IMR-90 (cell line): ENCODE data around the gene LCK. TPM values are rescaled to one million over a fixed set of nuclear protein-coding genes. Genes with fewer than 3 reads are reported as not detected.

ENCODE experiments used
- ATAC-seq: fragments of 200-7000 bp; cut with Tn5 transposase; 2 replicates; pipeline ENCODE4 v1.9.1; 2020; ENCODE audit warnings: low read depth, mild to moderate bottlenecking, moderate library complexity
- BruUV-seq: library from RNA; stranded (reverse); fragments of 400-500 nt; replicated peaks from 2 replicates; lab custom pipeline; 2021; lab: Mats Ljungman, UMichigan
- CTCF ChIA-PET: fragments of 300-600 bp; formaldehyde crosslinking; extraction: SDS; loops from one replicate; lab custom pipeline; 2021; ENCODE audit warnings: antibody characterized with exemption; lab: Yijun Ruan, JAX
- POLR2A ChIA-PET: fragments of 300-600 bp; sonication (Branson Sonifier 250); formaldehyde crosslinking; loops from one replicate; lab custom pipeline; 2022; ENCODE audit warnings: antibody characterized with exemption; ENCODE audit not compliant: unreplicated experiment; lab: Charles Lee
- DNase-seq: peaks from one replicate; pipeline ENCODE4 v3.0.0; 2013
- H2AFZ ChIP-seq: replicated peaks from 2 replicates; pipeline ENCODE3; 2013; ENCODE audit warnings: low read length, mild to moderate bottlenecking; ENCODE audit not compliant: poor library complexity
- H2AK5ac ChIP-seq: 2 replicates; pipeline ENCODE4 v1.6.1; 2013; ENCODE audit warnings: low read depth, low read length, inconsistent platforms
- H2AK9ac ChIP-seq: replicated peaks from 2 replicates; pipeline ENCODE3; 2013; ENCODE audit warnings: mild to moderate bottlenecking, low read depth, low read length, moderate library complexity; ENCODE audit not compliant: poor library complexity
- H2BK120ac ChIP-seq: 2 replicates; pipeline ENCODE4 v1.6.1; 2013; ENCODE audit warnings: low read depth, low read length, inconsistent platforms
- H2BK15ac ChIP-seq: 3 replicates; pipeline ENCODE4 v1.6.1; 2013; ENCODE audit warnings: low read depth, low read length, inconsistent platforms
- H2BK20ac ChIP-seq: 2 replicates; pipeline ENCODE4 v1.6.1; 2013; ENCODE audit warnings: low read depth, mild to moderate bottlenecking, inconsistent platforms, low read length, moderate library complexity
- H2BK5ac ChIP-seq: 2 replicates; pipeline ENCODE4 v1.6.1; 2013; ENCODE audit warnings: mild to moderate bottlenecking, low read depth, low read length, inconsistent platforms; ENCODE audit not compliant: poor library complexity, severe bottlenecking
- H3K14ac ChIP-seq: replicated peaks from 2 replicates; pipeline ENCODE4 v1.6.1; 2013; ENCODE audit warnings: low read depth, low read length, inconsistent platforms
- H3K18ac ChIP-seq: 2 replicates; pipeline ENCODE4 v1.6.1; 2013; ENCODE audit warnings: low read depth, low read length, control low read depth
- H3K23ac ChIP-seq: 2 replicates; pipeline ENCODE4 v1.6.1; 2013; ENCODE audit warnings: low read depth, low read length, inconsistent platforms
- H3K27ac ChIP-seq: 2 replicates; pipeline ENCODE4 v1.5.1; 2013; ENCODE audit warnings: mild to moderate bottlenecking, control low read depth, low read length; ENCODE audit not compliant: insufficient read depth
- H3K27me3 ChIP-seq: 2 replicates; pipeline ENCODE4 v1.6.1; 2013; ENCODE audit warnings: low read length; ENCODE audit not compliant: control insufficient read depth, insufficient read depth
- H3K36me3 ChIP-seq: 2 replicates; pipeline ENCODE4 v1.6.1; 2013; ENCODE audit warnings: low read length, mixed read lengths; ENCODE audit not compliant: control insufficient read depth, insufficient read depth
- H3K4ac ChIP-seq: 2 replicates; pipeline ENCODE4 v1.6.1; 2013; ENCODE audit warnings: low read depth, low read length, inconsistent platforms
- H3K4me1 ChIP-seq: 2 replicates; pipeline ENCODE4 v1.6.1; 2013; ENCODE audit warnings: low read length, mixed read lengths; ENCODE audit not compliant: control insufficient read depth, insufficient read depth
- H3K4me2 ChIP-seq: 2 replicates; pipeline ENCODE4 v1.6.1; 2013; ENCODE audit warnings: low read depth, mild to moderate bottlenecking, control low read depth, low read length, moderate library complexity
- H3K4me3 ChIP-seq: 2 replicates; pipeline ENCODE4 v1.5.1; 2013; ENCODE audit warnings: low read depth, mild to moderate bottlenecking, control low read depth, low read length, moderate library complexity; ENCODE audit not compliant: insufficient read depth
- H3K56ac ChIP-seq: 2 replicates; pipeline ENCODE4 v1.6.1; 2013; ENCODE audit warnings: low read length, inconsistent platforms; ENCODE audit not compliant: insufficient read depth; ENCODE audit errors: extremely low read depth
- H3K79me1 ChIP-seq, 2 experiments: 2 replicates each; pipeline ENCODE4 v1.6.1; 2013; ENCODE audit warnings: low read length in 2 of 2, inconsistent platforms in 1 of 2, low read depth in 1 of 2
- H3K9ac ChIP-seq: 2 replicates; pipeline ENCODE4 v1.6.1; 2013; ENCODE audit warnings: low read depth, low read length, control low read depth
- H3K9me1 ChIP-seq: 2 replicates; pipeline ENCODE4 v1.6.1; 2013; ENCODE audit warnings: low read length, inconsistent platforms; ENCODE audit not compliant: insufficient read depth
- H3K9me3 ChIP-seq: 2 replicates; pipeline ENCODE4 v1.6.1; 2013; ENCODE audit warnings: low read length; ENCODE audit not compliant: control insufficient read depth, insufficient read depth
- H4K20me1 ChIP-seq: 2 replicates; pipeline ENCODE4 v1.6.1; 2013; ENCODE audit warnings: low read length, inconsistent platforms; ENCODE audit not compliant: insufficient read depth
- H4K5ac ChIP-seq: 2 replicates; pipeline ENCODE4 v1.6.1; 2013; ENCODE audit warnings: mild to moderate bottlenecking, low read depth, low read length, control low read depth
- H4K8ac ChIP-seq, 2 experiments: 2 replicates each; pipeline ENCODE4 v1.6.1; 2013; ENCODE audit warnings: low read depth in 2 of 2, low read length in 2 of 2, control low read depth in 1 of 2, inconsistent platforms in 1 of 2
- H4K91ac ChIP-seq: 2 replicates; pipeline ENCODE4 v1.6.1; 2013; ENCODE audit warnings: low read depth, low read length, inconsistent platforms; ENCODE audit not compliant: insufficient read depth
- BHLHE40 ChIP-seq: fragments of 150-350 bp; IDR thresholded peaks from 2 replicates; pipeline ENCODE4 v1.6.1; 2016; ENCODE audit warnings: mild to moderate bottlenecking, low read depth, low read length
- CEBPB ChIP-seq: IDR thresholded peaks from 2 replicates; pipeline ENCODE4 v1.6.1; 2012; ENCODE audit warnings: low read depth, low read length, improper control_type of control experiment
- MAFK ChIP-seq: IDR thresholded peaks from 2 replicates; pipeline ENCODE4 v1.6.1; 2012; ENCODE audit warnings: low read depth, low read length, improper control_type of control experiment
- MAZ ChIP-seq: IDR thresholded peaks from 2 replicates; pipeline ENCODE4 v1.6.1; 2012; ENCODE audit warnings: low read depth, mild to moderate bottlenecking, low read length, improper control_type of control experiment, moderate library complexity, borderline replicate concordance
- POLR2A ChIP-seq: IDR thresholded peaks from 2 replicates; pipeline ENCODE4 v1.6.1; 2012; ENCODE audit warnings: mild to moderate bottlenecking, low read depth, low read length
- RCOR1 ChIP-seq: IDR thresholded peaks from 2 replicates; pipeline ENCODE4 v1.6.1; 2012; ENCODE audit warnings: mild to moderate bottlenecking, low read length, improper control_type of control experiment; ENCODE audit not compliant: insufficient replicate concordance
- WGBS, 2 experiments: methylation state at CpG; one replicate each; pipeline versions ENCODE4 v1.1.5 to v1.1.7; 2013; ENCODE audit warnings: missing lambda C conversion rate in 2 of 2; ENCODE audit not compliant: insufficient read length in 1 of 2; ENCODE audit errors: extremely low coverage in 2 of 2; 5-methylcytosine and 5-hydroxymethylcytosine counted together
- dilution Hi-C: fragments of 300-500 bp; cut with HindIII; formaldehyde crosslinking; loops from one replicate; pipeline ENCODE4 v1.14.3; 2018; ENCODE audit warnings: low sequenced_read_pairs; ENCODE audit not compliant: unreplicated experiment
- in situ Hi-C: fragments of 300-500 bp; cut with MboI; formaldehyde crosslinking; loops from 3 replicates; pipeline ENCODE4 v1.14.3; 2019; ENCODE audit warnings: low sequenced_read_pairs, inconsistent platforms, mixed read lengths
- intact Hi-C: fragments of 100-400 bp; cut with micrococcal nuclease; formaldehyde crosslinking; loops from 2 replicates; pipeline ENCODE4 v1.10.0; 2022
- polyA plus RNA-seq, 3 experiments: library from polyadenylated mRNA; depleted of rRNA; stranded (reverse); fragments of >200 nt; gene quantifications; 2 replicates each; pipeline ENCODE4 v1.2.3, GENCODE V29; 2012; ENCODE audit warnings: low replicate concordance in 1 of 3
- total RNA-seq: library from RNA; depleted of rRNA; stranded (reverse); fragments of >200 nt; gene quantifications from 2 replicates; pipeline ENCODE4 v1.2.3, GENCODE V29; 2012
- TF ChIP-seq, protein P1 (sequence below): conservative IDR thresholded peaks from 2 replicates; pipeline ENCODE4 v1.5.1; 2012; ENCODE audit warnings: mild to moderate bottlenecking, low read depth, low read length, improper control_type of control experiment
- TF ChIP-seq, protein P2 (sequence below): fragments of 150-350 bp; IDR thresholded peaks from 2 replicates; pipeline ENCODE4 v1.6.1; 2017; ENCODE audit warnings: mild to moderate bottlenecking, antibody characterized with exemption, low read length, low read depth
- TF ChIP-seq, protein P3 (sequence below): fragments of 150-350 bp; IDR thresholded peaks from 2 replicates; pipeline ENCODE4 v1.6.1; 2016; ENCODE audit warnings: low read depth, mild to moderate bottlenecking, low read length, moderate library complexity, borderline replicate concordance

LCK gene
- total and polyA plus RNA-seq, 2 of the 4 experiments (the other 2 are of a cell fraction), result not detected

DNA sequence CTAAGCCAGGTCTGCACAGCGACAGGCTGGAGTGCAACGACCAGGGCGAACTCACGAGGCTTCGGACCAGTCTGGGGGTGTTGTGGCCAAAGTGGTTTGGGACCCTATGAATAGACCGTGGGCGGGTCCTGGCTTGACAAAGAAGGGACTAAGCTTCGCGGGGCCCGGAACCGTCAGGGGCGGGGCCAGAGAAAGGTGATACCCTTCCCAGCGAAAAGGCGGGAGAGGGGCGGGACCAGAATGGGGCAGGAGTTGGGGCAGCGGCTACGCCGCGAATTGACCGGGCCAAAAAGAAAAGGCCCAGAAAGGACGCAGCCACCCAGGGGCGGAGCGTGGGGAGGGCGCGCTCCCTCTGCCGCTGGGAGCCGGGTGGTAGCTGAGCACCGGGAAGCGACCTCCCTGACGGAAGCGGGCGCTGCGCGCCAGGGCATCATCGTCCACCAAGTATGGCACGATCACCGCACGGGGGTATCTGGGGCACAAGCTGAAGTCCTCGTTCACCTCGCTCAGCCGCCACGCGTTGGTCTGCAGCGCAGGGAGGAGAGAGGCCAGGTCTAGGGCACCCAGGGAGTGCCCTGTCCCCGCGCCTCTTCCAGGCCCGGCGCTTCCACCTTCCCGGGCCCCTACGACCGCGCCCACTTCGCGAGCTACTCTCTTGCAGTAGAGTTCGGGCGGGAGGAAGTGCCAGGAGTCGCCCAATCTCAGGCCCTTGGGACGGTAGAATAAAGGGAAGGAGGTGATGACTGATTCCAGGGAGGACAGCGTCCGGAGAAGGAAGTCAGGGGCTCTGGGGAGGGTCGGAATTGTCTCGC, 10.7 kb upstream of the LCK start:
- ChIA-PET POLR2A (no interaction called here), CTCF (interaction anchor here (0.6 to 1.9 kb wide), 5 partner anchors 8 to 76 kb away, joined by 3 to 6 read pairs (median 5); no protein-coding TSS in a partner anchor)
- H3K9ac ChIP-seq, result peak overlapping the region; percentile 66
- in situ Hi-C loops (no loop called here), dilution Hi-C loops (no loop called here), intact Hi-C loops (loop anchor here (5.0 kb wide), 2 partner anchors 72 to 92 kb away; no protein-coding TSS in a partner anchor)
- H3K9me3 ChIP-seq, result no peaks in the 10 kb centered on the region
- peaks cover 12% of the 10 kb centered on the region for H3K4me1 ChIP-seq
- H3K79me1 ChIP-seq, result peaks cover 0 to 29% of the 10 kb centered on the region in 2 experiments; a peak in 2 of 4 replicates
- H3K4ac ChIP-seq, result peak overlapping the region; percentile 86
- H3K27ac ChIP-seq, result peak overlapping the region; percentile 45
- H3K14ac ChIP-seq, result peak overlapping the region; percentile 84
- peak overlapping the region; percentile 86 for H3K4me2 ChIP-seq
- H2AFZ ChIP-seq, result peak overlapping the region; percentile 89
- no peaks in the 10 kb centered on the region for H3K27me3 ChIP-seq
- H4K20me1 ChIP-seq, result no peaks in the 10 kb centered on the region
- peak overlapping the region; percentile 2; the same call in 1 of the 2 replicates for H3K18ac ChIP-seq
- peak overlapping the region; percentile 83 for H2AK5ac ChIP-seq
- H4K5ac ChIP-seq, result peak overlapping the region; percentile 58
- DNase-seq, result peak; percentile 39
- H3K4me3 ChIP-seq, result peak overlapping the region; percentile 51
- H3K9me1 ChIP-seq, result 0 out of 2 replicates have a peak, but pooled peaks cover 11% of the 10 kb centered on the region
- peak overlapping the region; percentile 72 for H2BK120ac ChIP-seq
- TF ChIP-seq BHLHE40 (no peak), CEBPB (no peak), RCOR1 (no peak), POLR2A (0 out of 2 replicates have a peak, but pooled peaks have one; percentile 14), MAFK (no peak), MAZ (peak; percentile 37; the same call in 1 of the 2 replicates)
- TF ChIP-seq, protein P1, sequence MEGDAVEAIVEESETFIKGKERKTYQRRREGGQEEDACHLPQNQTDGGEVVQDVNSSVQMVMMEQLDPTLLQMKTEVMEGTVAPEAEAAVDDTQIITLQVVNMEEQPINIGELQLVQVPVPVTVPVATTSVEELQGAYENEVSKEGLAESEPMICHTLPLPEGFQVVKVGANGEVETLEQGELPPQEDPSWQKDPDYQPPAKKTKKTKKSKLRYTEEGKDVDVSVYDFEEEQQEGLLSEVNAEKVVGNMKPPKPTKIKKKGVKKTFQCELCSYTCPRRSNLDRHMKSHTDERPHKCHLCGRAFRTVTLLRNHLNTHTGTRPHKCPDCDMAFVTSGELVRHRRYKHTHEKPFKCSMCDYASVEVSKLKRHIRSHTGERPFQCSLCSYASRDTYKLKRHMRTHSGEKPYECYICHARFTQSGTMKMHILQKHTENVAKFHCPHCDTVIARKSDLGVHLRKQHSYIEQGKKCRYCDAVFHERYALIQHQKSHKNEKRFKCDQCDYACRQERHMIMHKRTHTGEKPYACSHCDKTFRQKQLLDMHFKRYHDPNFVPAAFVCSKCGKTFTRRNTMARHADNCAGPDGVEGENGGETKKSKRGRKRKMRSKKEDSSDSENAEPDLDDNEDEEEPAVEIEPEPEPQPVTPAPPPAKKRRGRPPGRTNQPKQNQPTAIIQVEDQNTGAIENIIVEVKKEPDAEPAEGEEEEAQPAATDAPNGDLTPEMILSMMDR, result 0 out of 2 replicates have a peak, but pooled peaks have one; percentile 18
- TF ChIP-seq, protein P2, sequence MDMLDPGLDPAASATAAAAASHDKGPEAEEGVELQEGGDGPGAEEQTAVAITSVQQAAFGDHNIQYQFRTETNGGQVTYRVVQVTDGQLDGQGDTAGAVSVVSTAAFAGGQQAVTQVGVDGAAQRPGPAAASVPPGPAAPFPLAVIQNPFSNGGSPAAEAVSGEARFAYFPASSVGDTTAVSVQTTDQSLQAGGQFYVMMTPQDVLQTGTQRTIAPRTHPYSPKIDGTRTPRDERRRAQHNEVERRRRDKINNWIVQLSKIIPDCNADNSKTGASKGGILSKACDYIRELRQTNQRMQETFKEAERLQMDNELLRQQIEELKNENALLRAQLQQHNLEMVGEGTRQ, result no peak
- TF ChIP-seq, protein P3, sequence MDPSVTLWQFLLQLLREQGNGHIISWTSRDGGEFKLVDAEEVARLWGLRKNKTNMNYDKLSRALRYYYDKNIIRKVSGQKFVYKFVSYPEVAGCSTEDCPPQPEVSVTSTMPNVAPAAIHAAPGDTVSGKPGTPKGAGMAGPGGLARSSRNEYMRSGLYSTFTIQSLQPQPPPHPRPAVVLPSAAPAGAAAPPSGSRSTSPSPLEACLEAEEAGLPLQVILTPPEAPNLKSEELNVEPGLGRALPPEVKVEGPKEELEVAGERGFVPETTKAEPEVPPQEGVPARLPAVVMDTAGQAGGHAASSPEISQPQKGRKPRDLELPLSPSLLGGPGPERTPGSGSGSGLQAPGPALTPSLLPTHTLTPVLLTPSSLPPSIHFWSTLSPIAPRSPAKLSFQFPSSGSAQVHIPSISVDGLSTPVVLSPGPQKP, result no peak
- WGBS, 2 experiments, result 7% methylated on average over 24 of the region's 62 CpGs; no CpG with 5 or more reads in 1 of the 2 experiments
- peak overlapping the region; percentile 79 for H4K91ac ChIP-seq
- H2BK5ac ChIP-seq, result no peak overlapping the region
- H3K56ac ChIP-seq, result peak overlapping the region; percentile 56; the same call in 1 of the 2 replicates
- H3K36me3 ChIP-seq, result no peaks in the 10 kb centered on the region
- H4K8ac ChIP-seq, result peak overlapping the region; percentile 87 to 89
- H2BK20ac ChIP-seq, result peak overlapping the region; percentile 55; the same call in 1 of the 2 replicates
- H3K23ac ChIP-seq, result peak overlapping the region; percentile 80
- peak; percentile 57 for ATAC-seq
- peak overlapping the region; percentile 42; the same call in 2 of the 3 replicates for H2BK15ac ChIP-seq
- H2AK9ac ChIP-seq, result peak overlapping the region; percentile 92
- BruUV-seq, result no TSS peak
